Stimulated activated CD4-positive, alpha-beta T cell treated with anti-CD3 and anti-CD28 coated beads, Interleukin-4, amount 100 ng/mL, for 48 hours (primary cell): ENCODE results near the gene CYP3A5.
"Not testable (repeated sequence)": the region's sequence is repeated elsewhere in the genome, so short reads cannot be mapped to it uniquely, and the experiment has no call there.

Source experiments
- DNase-seq, 2 donors: peaks; one replicate each; pipeline ENCODE4 v3.0.0-alpha.2; 2020; ENCODE audit warnings: low read depth in 2 of 2

The CYP3A5 gene

DNA sequence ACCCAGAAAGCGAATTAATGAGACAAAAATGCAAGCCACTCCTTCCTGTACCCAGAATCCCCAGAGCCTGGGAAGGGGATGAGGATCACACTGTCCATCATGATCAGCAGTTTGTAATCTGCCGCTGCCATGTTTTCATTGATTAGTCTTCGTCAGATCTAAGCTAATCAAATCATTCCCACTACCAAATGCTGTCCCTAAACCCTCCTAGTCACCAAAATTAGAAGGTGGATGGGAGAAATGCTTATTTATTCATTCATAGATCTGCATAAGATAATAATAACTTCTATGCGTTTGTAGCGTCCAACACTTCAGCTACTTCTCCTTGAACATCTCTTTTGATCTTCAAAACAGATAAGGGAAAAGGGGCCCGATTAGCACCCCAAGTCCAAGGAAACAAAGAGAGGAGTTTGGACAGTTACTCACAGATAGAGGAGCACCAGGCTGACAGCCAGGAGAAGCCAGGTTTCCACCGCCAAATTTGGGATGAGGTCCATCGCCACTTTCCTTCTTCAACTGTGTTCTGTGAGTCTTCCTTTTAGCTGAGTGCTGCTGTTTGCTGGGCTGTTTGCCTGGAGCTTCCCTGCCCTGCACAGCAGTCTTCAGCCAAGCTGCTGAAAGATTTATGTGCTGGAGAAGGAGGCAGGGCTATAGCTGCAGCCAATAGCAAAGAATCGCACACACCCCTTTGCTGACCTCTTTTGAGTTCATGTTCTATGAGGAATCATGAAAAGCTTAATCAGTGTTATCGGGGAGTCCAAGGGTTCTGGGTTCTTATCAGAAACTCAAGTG lies at the start of gene CYP3A5:
TSS of gene CYP3A5 (minus strand) at position 597 of the 792 bp plus-strand sequence. CDS start at position 497, 100 bp downstream.
- no peak for DNase-seq

DNA sequence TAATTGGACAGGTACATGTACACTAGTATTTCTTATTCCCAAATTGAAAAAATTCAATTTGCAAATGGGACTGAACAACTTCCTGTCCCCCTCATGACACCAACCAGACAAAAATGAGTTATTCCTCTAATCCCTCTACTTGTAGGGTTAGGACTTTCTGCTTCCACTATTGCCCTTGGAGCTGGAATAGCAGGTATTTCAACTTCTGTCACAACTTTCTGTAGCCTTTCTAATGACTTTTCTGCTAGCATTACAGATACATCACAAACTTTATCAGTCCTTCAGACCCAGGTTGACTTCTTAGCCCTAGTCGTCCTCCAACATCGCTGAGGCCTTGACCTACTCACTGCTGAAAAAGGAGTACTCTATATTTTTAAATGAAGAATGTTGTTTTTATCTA lies 48.8 kb upstream of the CYP3A5 start:
- DNase-seq = no peak

DNA sequence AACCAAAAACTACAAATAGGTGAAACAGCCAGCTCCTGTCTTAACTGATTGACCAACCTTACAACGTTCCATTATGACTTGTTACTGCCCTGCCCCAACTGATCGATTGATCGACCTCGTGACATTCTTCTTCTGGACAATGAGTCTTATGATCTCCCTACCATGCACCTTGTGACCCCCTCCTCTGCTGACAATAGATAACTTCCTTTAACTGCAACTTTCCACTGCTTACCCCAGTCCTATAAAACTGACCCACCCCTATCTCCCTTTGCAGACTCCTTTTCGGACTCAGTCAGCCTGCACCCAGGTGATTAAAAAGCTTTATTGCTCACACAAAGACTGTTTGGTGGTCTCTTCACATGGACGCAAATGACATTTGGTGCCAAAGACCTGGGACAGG lies 43.4 kb upstream of the CYP3A5 start:
- not testable (repeated sequence) for DNase-seq

DNA sequence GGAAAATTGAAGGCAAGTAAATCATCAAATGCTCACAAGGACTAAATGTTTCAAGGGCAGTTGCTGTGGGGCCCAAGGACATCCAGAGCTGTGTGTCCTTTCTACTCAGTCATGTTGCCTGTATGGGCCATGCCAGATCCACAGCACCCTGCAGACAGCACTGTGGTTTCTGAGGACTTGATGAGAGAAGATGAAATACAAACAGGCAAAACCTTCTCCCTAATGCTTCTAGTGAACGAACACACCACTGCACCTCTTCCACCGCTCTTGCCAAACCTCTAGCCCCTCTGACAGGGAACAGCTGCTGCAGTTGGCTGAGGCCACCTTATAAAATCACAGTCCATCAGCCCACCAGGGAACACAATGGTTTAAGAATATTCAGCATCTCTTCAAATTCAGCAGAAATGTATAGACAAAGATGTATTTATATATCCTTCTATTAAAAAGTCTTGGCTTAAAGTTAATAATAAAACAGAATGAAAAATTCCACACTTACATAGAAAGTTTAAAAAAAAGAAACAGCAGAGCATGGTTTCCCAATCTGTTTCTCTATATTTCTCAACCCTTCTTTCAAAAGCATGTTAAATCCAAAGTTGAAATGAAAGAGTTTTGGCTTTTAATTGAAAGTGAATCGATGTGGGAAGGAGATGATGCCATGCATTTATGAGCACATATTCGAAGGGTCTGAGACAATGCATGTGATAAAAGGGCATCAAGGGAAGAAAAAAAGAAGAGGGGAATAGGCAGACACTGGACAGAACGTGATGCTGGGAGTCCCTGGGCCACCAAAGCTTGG lies 41.2 kb upstream of the CYP3A5 start:
- DNase-seq = no peak

DNA sequence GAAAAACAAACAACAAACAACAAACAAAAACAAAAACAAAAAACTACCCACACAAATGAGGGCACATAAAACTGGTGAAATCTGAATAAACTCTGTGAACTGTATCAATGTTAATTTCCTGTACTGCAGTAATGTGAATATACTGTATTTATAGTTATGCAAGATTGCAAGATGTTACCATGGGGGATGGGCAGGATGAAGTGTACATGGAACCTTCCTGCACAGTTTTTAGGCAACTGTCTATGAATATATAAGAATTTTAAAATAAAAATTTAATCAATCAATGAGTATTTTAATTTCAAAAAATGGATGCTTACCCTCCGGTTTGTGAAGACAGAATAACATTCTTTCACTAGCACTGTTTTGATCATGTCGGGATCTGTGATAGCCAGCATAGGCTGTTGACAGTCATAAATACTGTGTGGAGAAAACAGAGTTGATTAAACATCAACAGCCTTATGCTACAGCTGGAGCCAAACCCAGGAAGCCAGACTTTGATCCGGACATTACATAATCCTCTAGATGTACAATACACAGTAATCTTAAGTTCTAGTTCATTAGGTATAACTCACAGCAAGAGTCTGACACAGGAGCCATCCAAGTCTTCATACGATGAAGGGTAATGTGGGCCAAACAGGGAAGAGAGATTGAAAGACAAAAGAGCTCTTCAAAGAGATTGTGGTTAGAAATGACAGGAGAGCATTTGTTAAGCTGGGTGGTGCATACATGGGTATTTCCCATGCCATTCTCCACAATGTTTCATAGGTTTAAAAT lies 40.4 kb upstream of the CYP3A5 start:
- no peak for DNase-seq

DNA sequence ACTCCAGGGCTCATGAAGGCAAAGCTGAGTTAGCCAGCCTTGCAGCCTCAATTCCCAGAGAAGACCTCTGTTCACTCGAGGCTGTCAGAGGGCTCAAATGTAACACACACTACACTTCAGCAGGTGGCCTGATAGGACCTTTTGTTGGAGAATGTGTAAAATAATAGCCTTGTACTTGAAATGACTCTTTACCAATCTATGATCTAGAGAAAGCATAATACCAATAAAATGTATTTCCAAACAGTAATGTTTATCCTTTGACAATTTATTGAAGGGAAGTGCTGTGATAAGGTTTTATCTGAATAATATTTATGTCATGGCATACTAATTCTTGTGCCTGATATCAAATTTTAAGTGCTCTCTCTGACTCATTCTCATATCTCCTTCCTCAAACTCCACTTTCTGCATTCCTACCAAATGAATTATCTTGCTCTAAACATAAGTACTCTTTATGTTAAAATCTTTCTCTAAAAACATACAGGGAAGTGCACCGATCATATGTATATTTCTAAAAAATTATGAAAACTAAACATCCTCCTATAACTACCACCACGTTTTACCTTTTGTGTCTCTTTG lies 34.3 kb upstream of the CYP3A5 start:
- no peak for DNase-seq

DNA sequence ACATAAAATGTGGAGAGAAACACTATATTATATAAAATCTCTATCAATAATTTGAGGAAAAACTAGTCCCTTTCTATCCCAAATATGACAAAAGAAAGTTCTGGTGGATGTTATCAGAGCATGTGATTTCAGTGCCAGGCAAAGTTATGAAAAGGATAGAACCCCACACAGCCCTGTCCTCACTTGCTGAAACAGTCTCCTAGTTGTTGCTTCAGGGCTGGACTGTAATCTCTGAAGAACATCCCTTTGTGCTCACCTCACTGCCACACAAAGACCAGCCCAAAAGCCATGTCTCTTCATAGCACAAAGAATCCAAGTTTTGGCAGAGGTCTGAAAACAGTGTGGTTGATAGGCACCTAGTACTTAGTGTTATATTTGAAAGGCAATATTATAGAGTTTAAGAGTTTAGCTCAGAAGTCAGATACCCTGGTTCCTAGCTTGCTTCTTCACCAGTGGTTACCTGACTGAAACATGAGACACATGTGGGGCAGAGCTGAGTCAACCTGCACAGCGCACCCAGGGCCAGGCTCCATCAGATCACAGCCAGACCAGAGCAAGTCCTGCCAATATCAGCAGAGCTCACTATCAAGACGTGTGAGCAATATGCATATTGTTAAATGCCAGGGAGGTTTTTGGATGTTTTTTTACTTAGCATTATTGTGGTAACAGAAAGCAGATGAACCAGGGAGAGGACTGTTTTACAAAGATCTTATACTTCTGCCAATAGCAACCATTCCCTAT lies 30.2 kb upstream of the CYP3A5 start:
- no peak for DNase-seq

DNA sequence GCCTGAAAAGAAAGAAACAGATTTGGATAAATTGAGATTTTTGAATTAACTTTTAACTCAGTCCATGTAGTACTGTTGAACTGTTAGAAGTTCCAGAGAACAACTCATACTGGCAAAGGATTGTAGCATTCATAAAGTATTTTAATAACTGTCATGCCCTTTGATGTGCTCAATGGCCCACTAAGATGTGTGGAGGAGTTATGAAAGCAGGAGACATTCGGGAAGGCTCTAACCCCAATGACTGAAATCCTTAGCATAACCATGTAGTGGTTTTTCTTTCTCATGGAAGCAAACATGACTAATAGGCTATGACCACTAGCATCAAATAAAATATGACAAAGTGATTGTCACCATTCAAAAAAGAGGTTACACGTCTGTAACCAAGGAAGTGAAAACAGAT lies 29.5 kb upstream of the CYP3A5 start:
- DNase-seq = no peak

DNA sequence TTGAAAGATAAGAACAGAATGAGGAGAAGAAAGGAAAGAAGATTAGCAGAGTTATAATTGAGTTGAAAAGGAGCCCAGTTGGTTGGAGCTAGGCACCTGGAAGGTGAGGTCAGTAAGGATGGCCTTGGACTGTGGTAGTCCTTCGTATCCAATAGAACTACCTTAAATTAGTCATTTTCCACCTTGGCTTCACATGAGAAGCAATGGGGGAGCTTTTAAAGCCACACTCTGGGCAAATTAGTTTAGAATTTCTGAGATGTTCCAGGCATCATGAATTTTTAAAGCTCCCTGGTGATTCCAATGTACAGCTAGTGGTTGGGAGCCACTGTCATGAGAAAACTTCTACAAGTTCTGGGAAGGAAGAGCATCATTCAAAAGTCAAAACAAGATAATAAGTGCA lies 27.3 kb upstream of the CYP3A5 start:
- DNase-seq = no peak

DNA sequence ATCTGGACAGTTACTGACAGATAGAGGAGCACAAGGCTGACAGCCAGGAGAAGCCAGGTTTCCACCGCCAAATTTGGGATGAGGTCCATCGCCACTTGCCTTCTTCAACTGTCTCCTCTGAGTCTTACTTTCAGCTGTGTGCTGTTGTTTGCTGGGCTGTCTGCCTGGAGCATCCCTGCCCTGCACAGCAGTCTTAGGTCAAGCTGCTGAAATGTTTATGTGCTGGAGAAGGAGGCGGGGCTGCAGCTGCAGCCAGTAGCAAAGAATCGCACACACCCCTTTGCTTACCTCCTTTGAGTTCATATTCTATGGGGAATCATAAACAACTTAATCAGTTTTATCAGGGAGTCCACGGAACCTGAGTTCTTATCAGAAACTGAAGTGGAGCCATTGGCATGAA lies 20.1 kb upstream of the CYP3A5 start:
- no peak for DNase-seq

DNA sequence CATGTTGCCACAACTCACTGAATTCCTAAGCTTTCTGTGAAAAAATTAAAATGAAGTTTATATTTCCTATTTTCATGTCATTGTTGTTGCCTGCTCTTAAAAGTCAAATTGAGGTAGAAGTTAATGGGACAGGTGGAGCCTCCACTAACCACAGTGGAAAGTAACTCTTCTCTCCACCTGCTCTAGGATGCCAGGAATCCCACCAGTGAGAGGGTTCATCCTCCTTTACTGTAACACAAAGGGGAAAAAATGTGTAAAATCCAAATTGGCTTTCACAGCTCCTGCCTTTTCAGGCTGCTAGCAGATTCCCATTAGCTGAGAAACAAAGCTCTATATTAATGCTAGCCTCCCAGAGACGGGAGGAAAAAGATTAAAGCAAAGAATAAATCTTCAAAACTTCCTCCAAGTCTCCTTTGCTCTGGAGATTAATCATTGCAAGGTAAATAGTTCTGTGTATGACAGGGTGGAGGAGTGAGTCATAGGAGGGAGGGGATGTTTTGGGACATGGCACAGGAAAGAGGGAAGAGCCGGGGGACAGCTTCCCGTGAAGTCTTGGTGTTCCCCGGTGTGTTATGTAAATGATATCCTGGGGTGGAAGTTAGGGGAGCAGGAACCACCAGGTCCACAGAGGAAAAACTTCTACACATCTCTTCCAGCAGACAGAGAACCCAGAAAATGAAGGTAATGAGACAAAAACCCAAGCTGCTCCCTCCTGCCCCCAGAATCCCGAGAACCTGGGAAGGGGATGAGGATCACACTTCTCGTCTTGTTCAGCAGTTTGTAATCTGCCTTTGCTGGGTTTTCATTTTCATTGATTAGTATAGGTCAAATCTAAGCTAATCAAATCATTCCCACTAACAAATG lies 19.3 kb upstream of the CYP3A5 start:
- DNase-seq = not testable (repeated sequence)

DNA sequence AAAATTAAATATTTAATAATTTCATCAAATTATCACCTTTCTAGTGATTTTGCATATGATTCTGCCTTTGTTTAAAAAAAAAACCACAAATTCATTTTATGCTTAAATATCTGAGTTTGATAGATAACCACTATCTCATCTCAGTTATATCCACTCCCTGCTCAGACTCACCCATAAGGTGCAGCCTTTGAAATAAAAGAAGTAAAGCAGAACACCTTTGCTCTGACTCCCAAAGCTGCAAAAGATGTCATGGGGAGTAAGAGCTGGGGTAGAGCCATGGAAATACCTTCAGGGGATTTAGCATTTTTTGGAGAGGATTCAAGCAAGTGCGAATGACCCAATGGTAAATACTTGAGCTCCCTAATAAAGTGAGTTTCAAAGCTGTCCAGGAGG lies 15.1 kb upstream of the CYP3A5 start:
- DNase-seq = no peak

DNA sequence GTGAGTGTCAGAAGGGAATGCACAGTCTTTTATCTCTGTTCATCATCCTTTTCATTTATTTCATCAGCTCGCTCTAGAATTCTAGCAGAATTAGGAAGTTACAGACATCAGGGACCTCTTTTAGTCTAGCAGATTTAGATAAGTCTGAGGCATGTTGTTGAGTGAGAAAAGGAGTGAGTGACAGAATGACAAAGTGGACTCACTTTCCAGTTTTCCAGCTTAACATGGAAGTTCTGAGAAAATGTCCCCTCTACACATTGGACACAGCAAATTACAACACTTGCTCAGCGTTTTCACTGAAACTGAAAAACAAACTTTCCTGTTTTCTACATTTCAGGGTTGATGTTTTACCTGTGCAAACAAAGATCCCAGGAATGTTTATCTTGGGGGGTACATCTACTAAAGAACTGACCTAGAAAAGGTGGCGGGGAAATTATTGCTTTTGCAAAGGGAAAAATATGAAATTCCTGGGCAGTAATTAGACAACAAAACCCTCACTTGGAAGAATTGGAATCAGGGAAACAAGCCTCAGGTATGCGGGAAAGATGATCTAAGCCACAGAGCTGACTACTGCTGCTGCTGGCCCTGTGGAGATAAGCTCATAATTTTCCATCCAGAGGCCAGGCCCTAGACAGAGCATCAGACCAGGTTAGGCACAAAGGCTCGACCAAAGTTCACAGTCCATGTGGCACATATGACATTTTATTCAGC lies 14.6 kb upstream of the CYP3A5 start:
- DNase-seq = no peak

DNA sequence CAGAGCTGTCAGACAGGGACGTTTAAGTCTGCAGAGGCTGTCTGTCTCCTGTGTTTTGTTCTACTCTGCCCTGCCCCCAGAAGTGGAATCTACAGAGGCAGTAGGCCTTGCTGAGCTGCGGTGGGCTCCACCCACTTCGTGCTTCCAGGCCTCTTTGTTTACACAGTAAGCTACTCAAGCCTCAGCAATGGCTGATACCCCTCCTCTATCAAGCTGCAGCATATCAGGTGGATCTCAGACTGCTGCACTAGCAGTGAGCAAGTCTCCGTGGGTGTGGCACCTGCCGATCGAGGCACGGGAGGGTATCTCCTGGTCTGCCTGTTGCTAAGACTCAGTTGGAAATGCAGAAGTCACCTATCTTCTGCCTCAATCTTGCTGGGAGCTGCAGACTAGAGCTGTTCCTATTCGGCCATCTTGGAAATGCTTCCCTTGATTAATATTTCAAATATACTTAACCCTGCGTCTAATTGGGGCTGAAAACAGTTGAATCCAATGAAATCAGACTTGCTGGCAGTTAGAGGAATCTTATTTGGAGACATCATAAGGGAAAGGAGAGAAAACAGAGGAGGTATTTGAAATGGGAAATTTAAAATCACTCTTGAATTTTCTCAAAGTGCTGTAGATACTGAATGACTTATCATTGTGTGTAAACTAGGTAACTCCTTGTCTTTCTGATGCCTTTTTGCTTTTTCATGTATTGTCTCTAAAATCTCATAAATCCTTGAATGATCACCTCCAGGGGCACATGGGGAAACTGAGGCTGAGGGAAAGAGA lies 13.8 kb upstream of the CYP3A5 start:
- no peak for DNase-seq

DNA sequence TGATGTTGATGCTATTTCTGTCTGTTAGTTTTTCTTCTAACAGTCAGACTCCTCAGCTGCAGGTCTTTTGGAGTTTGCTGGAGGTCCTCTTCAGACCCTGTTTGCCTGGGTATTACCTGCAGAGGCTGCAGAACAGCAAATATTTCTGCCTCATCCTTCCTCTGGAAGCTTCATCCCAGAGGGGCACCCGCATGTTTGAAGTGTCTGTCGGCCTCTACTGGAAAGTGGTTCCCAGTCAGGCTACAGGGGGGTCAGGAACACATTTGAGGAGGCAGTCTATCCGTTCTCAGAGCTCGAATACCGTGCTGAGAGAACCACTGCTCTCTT lies 13.3 kb upstream of the CYP3A5 start:
- no peak for DNase-seq

DNA sequence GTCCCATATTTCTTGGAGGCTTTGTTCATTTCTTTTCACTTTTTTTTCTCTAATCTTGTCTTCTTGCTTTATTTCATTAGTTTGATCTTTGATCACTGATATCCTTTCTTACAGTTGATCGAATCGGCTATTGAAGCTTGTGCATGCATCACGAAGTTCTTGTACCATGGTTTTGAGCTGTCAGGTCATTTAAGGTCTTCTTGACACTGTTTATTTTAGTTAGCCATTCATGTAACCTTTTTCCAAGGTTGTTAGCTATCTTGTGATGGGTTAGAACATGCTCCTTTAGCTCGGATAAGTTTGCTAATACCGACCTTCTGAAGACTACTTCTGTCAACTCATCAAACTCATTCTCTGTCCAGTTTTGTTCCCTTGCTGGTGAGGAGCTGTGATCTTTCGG lies 12.8 kb upstream of the CYP3A5 start:
- DNase-seq = not testable (repeated sequence)

DNA sequence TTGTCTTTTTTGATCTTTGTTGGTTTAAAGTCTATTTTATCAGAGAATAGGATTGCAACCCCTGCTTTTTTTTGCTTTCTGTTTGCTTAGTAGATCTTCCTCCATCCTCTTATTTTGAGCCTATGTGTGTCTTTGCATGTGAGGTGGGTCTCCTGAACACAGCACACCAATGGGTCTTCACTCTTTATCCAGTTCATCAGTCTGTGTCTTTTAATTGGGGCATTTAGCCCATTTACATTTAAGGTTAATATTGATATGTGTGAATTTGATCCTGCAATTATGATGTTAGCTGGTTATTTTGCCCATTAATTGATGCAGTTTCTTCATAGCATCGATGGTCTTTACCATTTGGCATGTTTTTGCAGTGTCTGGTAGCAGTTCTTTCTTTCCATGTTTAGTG lies 11.9 kb upstream of the CYP3A5 start:
- DNase-seq = not testable (repeated sequence)

DNA sequence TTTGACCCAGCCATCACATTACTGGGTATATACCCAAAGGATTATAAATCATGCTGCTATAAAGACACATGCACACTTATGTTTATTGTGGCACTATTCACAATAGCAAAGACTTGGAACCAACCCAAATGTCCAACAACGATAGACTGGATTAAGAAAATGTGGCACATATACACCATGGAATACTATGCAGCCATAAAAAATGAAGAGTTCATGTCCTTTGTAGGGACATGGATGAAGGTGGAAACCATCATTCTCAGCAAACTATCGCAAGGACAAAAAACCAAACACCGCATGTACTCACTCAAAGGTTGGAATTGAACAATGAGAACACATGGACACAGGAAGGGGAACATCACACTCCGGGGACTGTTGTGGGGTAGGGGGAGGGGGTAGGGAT lies 11.1 kb upstream of the CYP3A5 start:
- not testable (repeated sequence) for DNase-seq
